ENCODE results near the gene LCE1F. TPM values are rescaled to one million over a fixed set of nuclear protein-coding genes. Genes with fewer than 3 reads are reported as not detected.

The LCE1F gene, protein sequence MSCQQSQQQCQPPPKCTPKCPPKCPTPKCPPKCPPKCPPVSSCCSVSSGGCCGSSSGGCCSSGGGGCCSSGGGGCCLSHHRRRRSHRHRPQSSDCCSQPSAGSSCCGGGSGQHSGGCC
- not detected for total RNA-seq

DNA sequence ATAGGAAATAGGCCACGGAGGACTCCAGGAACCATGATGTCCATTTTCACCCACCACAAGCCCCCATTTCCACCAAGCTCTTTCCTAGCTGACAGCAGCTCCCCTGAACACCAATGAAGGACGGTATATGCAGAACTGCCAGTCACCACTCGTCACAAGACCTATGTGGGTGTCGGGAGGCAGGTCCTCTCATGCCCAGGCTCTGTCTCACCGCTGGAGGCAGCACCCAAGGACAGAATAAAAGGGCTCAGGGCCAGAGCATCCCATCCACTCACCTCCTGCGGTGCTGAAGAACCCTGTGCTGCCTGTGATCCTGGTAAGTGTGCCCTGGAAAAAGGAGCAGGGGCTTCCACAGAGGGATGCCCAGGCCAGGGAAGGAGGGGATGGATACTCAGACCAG is at the start of gene LCE1F:
Gene LCE1F (plus strand): TSS at position 266 of the 400 bp plus-strand sequence. CDS start 1,232 bp downstream, outside the sequence.
- no peaks in the 10 kb centered on the region for H3K9me3 ChIP-seq
- no peak for DNase-seq
- H3K4me1 ChIP-seq: no peaks in the 10 kb centered on the region
- H3K36me3 ChIP-seq: no peaks in the 10 kb centered on the region
- intact Hi-C loops (cut with DNase I; ENCODE audit: low total_unique reads): no loop called here
- in situ Hi-C loops (cut with MboI; ENCODE audit: low pct_ligation_motif_present in 1 of 4, low pct_unique_long_range_greater_than_20kb in 1 of 4, low sequenced_read_pairs in 3 of 4): no loop called here
- H3K27me3 ChIP-seq: no peaks in the 10 kb centered on the region
- TF ChIP-seq POLR2AphosphoS5 (IDR thresholded peaks at IDR 0.05) (no peak), EP300 (IDR thresholded peaks at IDR 0.05; ENCODE audit: low read depth) (no peak), POLR2A (IDR thresholded peaks at IDR 0.05) (no peak)
- TF ChIP-seq, protein P1, sequence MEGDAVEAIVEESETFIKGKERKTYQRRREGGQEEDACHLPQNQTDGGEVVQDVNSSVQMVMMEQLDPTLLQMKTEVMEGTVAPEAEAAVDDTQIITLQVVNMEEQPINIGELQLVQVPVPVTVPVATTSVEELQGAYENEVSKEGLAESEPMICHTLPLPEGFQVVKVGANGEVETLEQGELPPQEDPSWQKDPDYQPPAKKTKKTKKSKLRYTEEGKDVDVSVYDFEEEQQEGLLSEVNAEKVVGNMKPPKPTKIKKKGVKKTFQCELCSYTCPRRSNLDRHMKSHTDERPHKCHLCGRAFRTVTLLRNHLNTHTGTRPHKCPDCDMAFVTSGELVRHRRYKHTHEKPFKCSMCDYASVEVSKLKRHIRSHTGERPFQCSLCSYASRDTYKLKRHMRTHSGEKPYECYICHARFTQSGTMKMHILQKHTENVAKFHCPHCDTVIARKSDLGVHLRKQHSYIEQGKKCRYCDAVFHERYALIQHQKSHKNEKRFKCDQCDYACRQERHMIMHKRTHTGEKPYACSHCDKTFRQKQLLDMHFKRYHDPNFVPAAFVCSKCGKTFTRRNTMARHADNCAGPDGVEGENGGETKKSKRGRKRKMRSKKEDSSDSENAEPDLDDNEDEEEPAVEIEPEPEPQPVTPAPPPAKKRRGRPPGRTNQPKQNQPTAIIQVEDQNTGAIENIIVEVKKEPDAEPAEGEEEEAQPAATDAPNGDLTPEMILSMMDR (IDR thresholded peaks at IDR 0.05): no peak
- no peak within 1 kb of the TSS for H3K27ac ChIP-seq
- H3K4me3 ChIP-seq: no peak within 1 kb of the TSS
- 58% methylated on average over 6 of the region's 6 CpGs; no CpG with 5 or more reads in 1 of the 2 donors for WGBS, 2 donors (ENCODE audit: low coverage in 1 of 2)

DNA sequence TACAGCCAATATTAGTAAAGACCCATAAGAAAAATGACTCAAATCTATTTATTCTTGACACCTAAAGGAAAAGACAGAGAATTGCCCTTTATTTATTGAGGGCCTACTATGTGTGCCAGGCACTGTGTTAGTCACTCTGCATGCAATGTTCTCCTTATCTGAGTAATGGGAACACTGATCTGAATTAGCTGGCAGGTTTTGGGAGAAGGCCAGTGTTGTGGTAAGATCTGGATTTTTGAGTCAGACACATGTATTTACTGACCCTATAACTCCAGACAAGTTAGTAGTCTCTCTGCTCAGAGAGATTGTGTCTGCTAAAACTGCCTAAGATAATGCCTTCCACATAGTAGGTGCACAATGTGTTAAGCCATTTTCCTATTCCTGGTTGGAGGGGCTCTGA is 49.7 kb upstream of the LCE1F start:
- no peak for DNase-seq
- H3K27ac ChIP-seq: no peak overlapping the region
- no peaks in the 10 kb centered on the region for H3K9me3 ChIP-seq
- H3K4me3 ChIP-seq: no peak overlapping the region
- no peaks in the 10 kb centered on the region for H3K4me1 ChIP-seq
- H3K36me3 ChIP-seq: no peaks in the 10 kb centered on the region
- in situ Hi-C loops (cut with MboI; ENCODE audit: low pct_ligation_motif_present in 1 of 4, low pct_unique_long_range_greater_than_20kb in 1 of 4, low sequenced_read_pairs in 3 of 4): no loop called here
- TF ChIP-seq POLR2AphosphoS5 (IDR thresholded peaks at IDR 0.05): no peak
- TF ChIP-seq POLR2A (IDR thresholded peaks at IDR 0.05): no peak
- TF ChIP-seq, protein P1 (IDR thresholded peaks at IDR 0.05): no peak
- no peak for TF ChIP-seq EP300 (IDR thresholded peaks at IDR 0.05; ENCODE audit: low read depth)
- no peaks in the 10 kb centered on the region for H3K27me3 ChIP-seq
- intact Hi-C loops (cut with DNase I; ENCODE audit: low total_unique reads): no loop called here

DNA sequence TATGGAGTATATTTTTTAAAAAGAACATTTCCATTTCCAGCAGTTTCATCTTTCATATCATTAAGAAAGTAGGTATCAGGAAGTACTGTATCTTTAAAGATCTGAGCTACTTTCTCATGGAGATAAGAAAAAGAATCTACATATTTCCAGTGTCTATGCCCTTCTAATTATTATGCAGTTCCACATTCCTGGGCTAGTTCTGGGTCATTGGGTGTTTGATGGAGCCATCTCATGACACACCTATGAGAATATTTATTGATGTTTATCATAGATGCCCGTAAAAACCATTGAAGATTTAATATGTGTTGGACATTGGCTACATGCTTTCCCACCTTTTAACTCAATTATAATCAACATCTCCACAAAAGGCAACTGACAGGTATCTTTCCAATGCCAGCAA is 46.0 kb upstream of the LCE1F start:
- intact Hi-C loops (cut with DNase I; ENCODE audit: low total_unique reads): no loop called here
- 59 to 71% methylated on average over 1 of the region's 1 CpG for WGBS, 2 donors (ENCODE audit: low coverage in 1 of 2)

DNA sequence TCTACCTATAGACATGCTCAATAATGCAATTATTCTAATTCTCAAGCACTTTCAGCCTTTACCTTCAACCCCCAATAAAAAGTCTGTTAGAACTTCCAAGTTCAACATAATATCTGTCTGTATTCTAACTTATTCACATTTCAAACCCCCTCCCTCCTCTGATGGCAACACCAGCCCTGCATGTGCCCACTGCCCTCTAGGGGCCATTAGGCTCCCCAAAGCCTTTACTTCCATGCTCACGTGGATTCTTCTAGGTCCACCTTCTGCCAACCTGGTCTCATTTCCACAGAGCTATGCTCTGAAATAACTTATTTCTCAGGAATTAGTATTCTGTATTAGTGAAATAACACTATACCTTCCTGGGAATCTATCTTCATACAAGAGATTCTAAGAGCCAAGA is 39.3 kb upstream of the LCE1F start:
- 12 to 60% methylated on average over 1 of the region's 1 CpG for WGBS, 2 donors (ENCODE audit: low coverage in 1 of 2)
- Histone ChIP-seq H3K4me1 (no peaks in the 10 kb centered on the region), H3K4me3 (no peak overlapping the region), H3K36me3 (no peaks in the 10 kb centered on the region), H3K27ac (no peak overlapping the region), H3K27me3 (no peaks in the 10 kb centered on the region), H3K9me3 (no peaks in the 10 kb centered on the region)
- in situ Hi-C loops (cut with MboI; ENCODE audit: low pct_ligation_motif_present in 1 of 4, low pct_unique_long_range_greater_than_20kb in 1 of 4, low sequenced_read_pairs in 3 of 4): no loop called here
- TF ChIP-seq, protein P1 (IDR thresholded peaks at IDR 0.05): no peak
- no peak for TF ChIP-seq EP300 (IDR thresholded peaks at IDR 0.05; ENCODE audit: low read depth)
- TF ChIP-seq POLR2AphosphoS5 (IDR thresholded peaks at IDR 0.05): no peak
- TF ChIP-seq POLR2A (IDR thresholded peaks at IDR 0.05): no peak
- DNase-seq: no peak
- intact Hi-C loops (cut with DNase I; ENCODE audit: low total_unique reads): no loop called here

More for the DNA sequence above, 46.0 kb upstream of the LCE1F start:
- Histone ChIP-seq H3K4me1 (no peaks in the 10 kb centered on the region), H3K9me3 (no peaks in the 10 kb centered on the region), H3K36me3 (no peaks in the 10 kb centered on the region), H3K27me3 (no peaks in the 10 kb centered on the region), H3K4me3 (no peak overlapping the region), H3K27ac (no peak overlapping the region)
- TF ChIP-seq POLR2AphosphoS5 (IDR thresholded peaks at IDR 0.05): no peak
- no peak for TF ChIP-seq POLR2A (IDR thresholded peaks at IDR 0.05)
- TF ChIP-seq, protein P1 (IDR thresholded peaks at IDR 0.05): no peak
- no peak for TF ChIP-seq EP300 (IDR thresholded peaks at IDR 0.05; ENCODE audit: low read depth)
- no peak for DNase-seq
- in situ Hi-C loops (cut with MboI; ENCODE audit: low pct_ligation_motif_present in 1 of 4, low pct_unique_long_range_greater_than_20kb in 1 of 4, low sequenced_read_pairs in 3 of 4): no loop called here

Measured in transverse colon (tissue), 4 donors.